ENCODE measurements around the gene PDE3B.
"Not testable (repeated sequence)": the region's sequence is repeated elsewhere in the genome, so short reads cannot be mapped to it uniquely, and the experiment has no call there.

The PDE3B gene

GRCh38 chr11:14642453-14642852 is 1.2 kb upstream of the PDE3B start:
- DNase-seq (ENCODE audit: low spot score) = no peak

- DNase-seq (ENCODE audit: low spot score) = no peak
These were observed 519 bp upstream of the PDE3B start for GRCh38 chr11:14642873-14643696.

GRCh38 chr11:14644226-14645014 is 816 bp downstream of the PDE3B start:
- no peak for DNase-seq (ENCODE audit: low spot score)

GRCh38 chr11:14645015-14645912 is 1.7 kb downstream of the PDE3B start:
- DNase-seq (ENCODE audit: low spot score) = peak; percentile 21

GRCh38 chr11:14645985-14646900 is 2.6 kb downstream of the PDE3B start:
- DNase-seq (ENCODE audit: low spot score) = peak; percentile 12

- no peak for DNase-seq (ENCODE audit: low spot score)
These were observed 6.5 kb downstream of the PDE3B start for GRCh38 chr11:14650064-14650463.

GRCh38 chr11:14653090-14653489 is 9.5 kb downstream of the PDE3B start:
- no peak for DNase-seq (ENCODE audit: low spot score)

- no peak for DNase-seq (ENCODE audit: low spot score)
These were observed 11.8 kb downstream of the PDE3B start for GRCh38 chr11:14655435-14655834.

GRCh38 chr11:14656536-14657457 is 13.2 kb downstream of the PDE3B start:
- DNase-seq (ENCODE audit: low spot score) = peak; percentile 50

- no peak for DNase-seq (ENCODE audit: low spot score)
These were observed 14.2 kb downstream of the PDE3B start for GRCh38 chr11:14657841-14658240.

- DNase-seq (ENCODE audit: low spot score) = not testable (repeated sequence)
These were observed 21.3 kb downstream of the PDE3B start for GRCh38 chr11:14664926-14665325.

GRCh38 chr11:14667329-14667728 is 23.7 kb downstream of the PDE3B start:
- not testable (repeated sequence) for DNase-seq (ENCODE audit: low spot score)

GRCh38 chr11:14668731-14669301 is 25.2 kb downstream of the PDE3B start:
- DNase-seq (ENCODE audit: low spot score) = no peak

- DNase-seq (ENCODE audit: low spot score) = no peak
These were observed 25.9 kb downstream of the PDE3B start for GRCh38 chr11:14669499-14669898.

GRCh38 chr11:14669958-14670357 is 26.4 kb downstream of the PDE3B start:
- no peak for DNase-seq (ENCODE audit: low spot score)

GRCh38 chr11:14672635-14673034 is 29.0 kb downstream of the PDE3B start:
- no peak for DNase-seq (ENCODE audit: low spot score)

GRCh38 chr11:14673421-14673820 is 29.8 kb downstream of the PDE3B start:
- DNase-seq (ENCODE audit: low spot score) = no peak

GRCh38 chr11:14673824-14674405 is 30.3 kb downstream of the PDE3B start:
- DNase-seq (ENCODE audit: low spot score) = no peak

GRCh38 chr11:14676068-14676467 is 32.5 kb downstream of the PDE3B start:
- DNase-seq (ENCODE audit: low spot score) = no peak
